HG03521 (cell line): ENCODE measurements around the gene GDPGP1.
"Not testable (repeated sequence)": the region's sequence is repeated elsewhere in the genome, so short reads cannot be mapped to it uniquely, and the experiment has no call there.

ENCODE experiments used
- ATAC-seq: cut with Tn5 transposase; IDR thresholded peaks from one replicate; pipeline ENCODE4 v1.9.1; 2021; ENCODE audit warnings: mild to moderate bottlenecking, moderate library complexity; ENCODE audit not compliant: unreplicated experiment

GDPGP1 gene

GRCh38 chr15:90249203-90249863, 15.3 kb downstream of the GDPGP1 start, which contains the start of gene TTLL13:
Gene TTLL13 (plus strand): TSS chr15:90249556. CDS start chr15:90250631, 1,075 bp downstream.
- no peak for ATAC-seq

- no peak for ATAC-seq
Observed at GRCh38 chr15:90257776-90258175, 23.8 kb downstream of the GDPGP1 start.

GRCh38 chr15:90259524-90259923, 25.5 kb downstream of the GDPGP1 start:
- ATAC-seq, result peak; percentile 77

- not testable (repeated sequence) for ATAC-seq
Observed at GRCh38 chr15:90260731-90261130, 26.7 kb downstream of the GDPGP1 start.

GRCh38 chr15:90261811-90262210, 27.8 kb downstream of the GDPGP1 start:
- ATAC-seq, result no peak

GRCh38 chr15:90262426-90262825, 28.4 kb downstream of the GDPGP1 start:
- ATAC-seq, result no peak

GRCh38 chr15:90264671-90265070, 30.7 kb downstream of the GDPGP1 start:
- no peak for ATAC-seq

GRCh38 chr15:90265271-90266060, 31.5 kb downstream of the GDPGP1 start, which contains the start of gene NGRN:
Gene NGRN (plus strand): TSS chr15:90265672. CDS start chr15:90265713, 41 bp downstream.
- ATAC-seq, result peak; percentile 91

- no peak for ATAC-seq
Observed at GRCh38 chr15:90266061-90266431, 32.0 kb downstream of the GDPGP1 start.

- ATAC-seq, result no peak
Observed at GRCh38 chr15:90266485-90266884, 32.5 kb downstream of the GDPGP1 start.

GRCh38 chr15:90268415-90268814, 34.4 kb downstream of the GDPGP1 start:
- no peak for ATAC-seq

- ATAC-seq, result no peak
Observed at GRCh38 chr15:90270502-90271150, 36.6 kb downstream of the GDPGP1 start.

- no peak for ATAC-seq
Observed at GRCh38 chr15:90271459-90272166, 37.6 kb downstream of the GDPGP1 start.

GRCh38 chr15:90278467-90278866, 44.5 kb downstream of the GDPGP1 start:
- ATAC-seq, result not testable (repeated sequence)

GRCh38 chr15:90280743-90281142, 46.7 kb downstream of the GDPGP1 start:
- not testable (repeated sequence) for ATAC-seq

GRCh38 chr15:90281637-90282036, 47.6 kb downstream of the GDPGP1 start:
- not testable (repeated sequence) for ATAC-seq

GRCh38 chr15:90286678-90287077, 52.7 kb downstream of the GDPGP1 start:
- no peak for ATAC-seq

- no peak for ATAC-seq
Observed at GRCh38 chr15:90287101-90287500, 53.1 kb downstream of the GDPGP1 start.

GRCh38 chr15:90287946-90288345, 53.9 kb downstream of the GDPGP1 start:
- no peak for ATAC-seq

- ATAC-seq, result no peak
Observed at GRCh38 chr15:90291679-90292356, 57.8 kb downstream of the GDPGP1 start.
